Measurements from ENCODE around the gene TCF7L2.

Gene TCF7L2

DNA sequence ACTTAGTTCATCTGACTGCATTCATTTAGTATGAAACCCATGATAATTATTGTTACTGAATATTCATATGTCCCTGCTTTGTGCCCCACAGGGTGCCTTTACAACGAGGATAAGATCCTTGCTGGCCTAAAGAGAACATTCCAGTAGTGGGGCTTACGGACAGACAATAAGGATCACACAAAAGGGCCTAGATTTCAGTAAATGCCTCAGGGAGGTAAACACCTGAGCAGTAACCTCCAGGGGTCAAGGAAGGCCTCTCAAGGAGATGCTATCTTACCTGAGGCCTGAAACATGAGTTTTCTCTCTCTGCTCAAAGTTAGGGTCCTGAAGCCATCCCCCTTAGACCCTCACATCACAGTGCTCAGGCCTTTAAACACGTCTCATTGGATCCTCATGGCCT is 228.7 kb downstream of the TCF7L2 start:
- H3K4me3 ChIP-seq (replicated peaks; ENCODE audit: low read depth, low read length) = no peak overlapping the region
- DNase-seq (ENCODE audit: extremely low read depth, low read depth) = no peak
- TF ChIP-seq, protein P1, sequence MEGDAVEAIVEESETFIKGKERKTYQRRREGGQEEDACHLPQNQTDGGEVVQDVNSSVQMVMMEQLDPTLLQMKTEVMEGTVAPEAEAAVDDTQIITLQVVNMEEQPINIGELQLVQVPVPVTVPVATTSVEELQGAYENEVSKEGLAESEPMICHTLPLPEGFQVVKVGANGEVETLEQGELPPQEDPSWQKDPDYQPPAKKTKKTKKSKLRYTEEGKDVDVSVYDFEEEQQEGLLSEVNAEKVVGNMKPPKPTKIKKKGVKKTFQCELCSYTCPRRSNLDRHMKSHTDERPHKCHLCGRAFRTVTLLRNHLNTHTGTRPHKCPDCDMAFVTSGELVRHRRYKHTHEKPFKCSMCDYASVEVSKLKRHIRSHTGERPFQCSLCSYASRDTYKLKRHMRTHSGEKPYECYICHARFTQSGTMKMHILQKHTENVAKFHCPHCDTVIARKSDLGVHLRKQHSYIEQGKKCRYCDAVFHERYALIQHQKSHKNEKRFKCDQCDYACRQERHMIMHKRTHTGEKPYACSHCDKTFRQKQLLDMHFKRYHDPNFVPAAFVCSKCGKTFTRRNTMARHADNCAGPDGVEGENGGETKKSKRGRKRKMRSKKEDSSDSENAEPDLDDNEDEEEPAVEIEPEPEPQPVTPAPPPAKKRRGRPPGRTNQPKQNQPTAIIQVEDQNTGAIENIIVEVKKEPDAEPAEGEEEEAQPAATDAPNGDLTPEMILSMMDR (IDR thresholded peaks at IDR 0.05; ENCODE audit: low read depth, low read length, missing control alignments) = no peak

DNA sequence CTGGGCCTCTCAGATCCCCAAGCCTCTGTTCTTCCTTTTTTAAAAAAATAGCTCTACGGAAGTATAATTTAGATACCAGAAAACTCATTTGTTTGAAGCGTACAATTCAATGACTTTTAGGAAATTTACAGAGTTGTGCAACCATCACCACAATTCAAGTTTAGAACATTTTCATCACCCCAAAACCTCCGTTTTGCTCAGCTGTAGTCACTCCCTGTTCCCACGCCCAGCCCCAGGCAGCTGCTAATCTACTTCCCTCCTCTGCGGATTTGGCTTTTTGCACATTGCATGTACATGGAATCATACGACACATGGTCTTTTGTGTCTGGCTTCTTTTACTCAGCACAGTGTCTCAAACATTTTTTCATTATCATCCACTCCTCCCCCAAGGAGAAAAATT is 229.2 kb downstream of the TCF7L2 start:
- DNase-seq (ENCODE audit: extremely low read depth, low read depth) = no peak
- H3K4me3 ChIP-seq (replicated peaks; ENCODE audit: low read depth, low read length) = no peak overlapping the region
- TF ChIP-seq, protein P1 (IDR thresholded peaks at IDR 0.05; ENCODE audit: low read depth, low read length, missing control alignments) = no peak

DNA sequence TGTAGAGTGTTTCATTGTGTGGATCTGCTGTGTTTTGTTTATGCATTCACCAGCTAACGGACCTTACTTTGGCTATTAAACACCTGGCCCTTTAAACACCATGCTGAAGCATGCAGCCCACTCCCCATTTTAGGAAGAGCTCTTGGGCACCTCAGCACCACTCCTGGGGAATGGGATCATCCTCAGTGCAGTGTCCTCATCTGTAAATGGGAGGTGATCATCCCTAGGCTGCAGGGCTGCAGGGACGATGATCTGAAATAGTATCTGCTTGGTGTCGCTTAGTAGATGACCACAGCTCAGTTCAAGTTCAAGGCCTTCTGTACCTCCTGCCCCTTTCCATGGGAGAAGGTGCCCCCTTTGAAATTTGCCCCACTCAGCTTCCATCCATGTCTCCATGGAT is 229.9 kb downstream of the TCF7L2 start:
- TF ChIP-seq, protein P1 (IDR thresholded peaks at IDR 0.05; ENCODE audit: low read depth, low read length, missing control alignments) = no peak
- DNase-seq (ENCODE audit: extremely low read depth, low read depth) = no peak
- H3K4me3 ChIP-seq (replicated peaks; ENCODE audit: low read depth, low read length) = no peak overlapping the region

DNA sequence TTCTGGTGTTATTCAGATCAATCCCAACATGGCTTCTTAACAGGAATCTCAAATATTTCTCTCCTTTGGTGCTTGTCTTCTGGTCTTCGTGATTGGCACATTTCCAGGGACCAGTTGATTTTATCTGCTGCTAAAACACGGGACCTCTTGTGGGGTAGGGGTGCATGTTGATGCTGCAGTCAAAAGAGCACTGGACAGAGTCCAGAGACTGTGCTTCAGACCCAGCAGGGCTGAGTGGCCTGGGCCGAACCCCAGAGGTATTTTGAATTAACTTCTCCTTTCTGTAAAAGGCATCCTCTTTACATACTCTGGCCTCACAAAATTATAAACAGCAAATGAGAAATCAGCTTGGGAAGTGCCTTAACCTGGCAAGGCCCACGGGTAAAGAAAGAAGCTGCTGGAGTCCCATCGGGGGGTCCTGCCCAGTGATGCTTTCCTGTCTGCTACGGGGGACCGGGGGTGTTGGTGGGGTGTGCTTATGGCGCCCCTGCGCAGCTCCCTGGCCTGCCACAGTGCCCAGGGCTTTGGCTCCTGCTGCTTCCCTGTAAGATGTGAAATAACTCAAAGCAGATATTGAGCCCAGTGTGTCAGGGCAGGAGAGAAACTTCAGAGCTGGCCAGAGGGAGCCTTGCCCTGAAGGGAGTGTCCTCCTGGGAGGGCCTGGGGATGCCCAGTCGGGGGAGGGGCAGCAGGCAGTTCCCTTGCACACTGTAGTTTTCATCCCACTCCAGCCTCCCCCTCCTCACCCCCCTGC is 230.5 kb downstream of the TCF7L2 start:
- no peak for DNase-seq (ENCODE audit: extremely low read depth, low read depth)
- TF ChIP-seq, protein P1 (IDR thresholded peaks at IDR 0.05; ENCODE audit: low read depth, low read length, missing control alignments) = no peak
- no peak overlapping the region for H3K4me3 ChIP-seq (replicated peaks; ENCODE audit: low read depth, low read length)

DNA sequence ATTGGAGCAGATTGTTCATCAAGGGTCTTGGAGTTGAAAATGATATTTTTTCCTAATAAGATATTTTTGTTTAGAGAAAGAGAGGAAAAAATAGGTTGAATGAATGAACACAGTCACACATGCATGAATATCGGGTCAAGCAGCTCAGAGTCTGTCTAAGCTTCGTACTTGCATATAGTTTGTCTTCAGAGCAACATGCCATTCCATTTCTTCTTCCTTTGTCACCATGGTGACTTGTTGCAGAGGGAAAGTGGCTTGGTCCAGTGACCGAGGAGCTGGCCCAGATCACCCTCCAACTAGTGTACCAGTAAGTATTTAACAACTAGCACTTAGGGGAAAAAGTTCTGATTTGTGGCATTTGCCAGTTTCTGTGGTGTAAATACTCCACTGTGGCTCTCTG is 232.1 kb downstream of the TCF7L2 start:
- no peak overlapping the region for H3K4me3 ChIP-seq (replicated peaks; ENCODE audit: low read depth, low read length)
- no peak for DNase-seq (ENCODE audit: extremely low read depth, low read depth)
- TF ChIP-seq, protein P1 (IDR thresholded peaks at IDR 0.05; ENCODE audit: low read depth, low read length, missing control alignments) = no peak

DNA sequence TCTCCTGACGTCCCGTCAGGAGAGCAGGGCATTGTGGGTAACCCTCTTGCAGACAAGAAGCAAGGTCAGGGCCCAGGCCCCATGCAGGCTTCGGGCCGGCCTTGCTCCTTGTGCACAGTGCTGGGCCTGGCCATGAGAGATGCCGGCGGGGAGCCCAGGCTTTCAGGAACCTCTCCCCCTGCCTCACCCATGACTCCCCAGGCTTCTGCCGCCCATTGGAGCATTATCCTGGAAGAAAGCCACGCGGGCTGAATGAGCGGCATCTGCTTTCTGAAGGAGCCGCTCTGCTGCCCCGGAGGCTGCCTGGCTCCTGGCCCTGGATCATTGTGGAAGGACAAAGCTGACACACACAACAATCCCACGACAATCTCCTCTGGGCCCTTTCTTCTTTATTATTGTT is 233.5 kb downstream of the TCF7L2 start:
- TF ChIP-seq, protein P1 (IDR thresholded peaks at IDR 0.05; ENCODE audit: low read depth, low read length, missing control alignments) = no peak
- DNase-seq (ENCODE audit: extremely low read depth, low read depth) = no peak
- H3K4me3 ChIP-seq (replicated peaks; ENCODE audit: low read depth, low read length) = no peak overlapping the region

All from HFF-Myc (cell line).